GM18858 (cell line): ENCODE data around the gene ADCY5.

ENCODE experiments used
- ATAC-seq: cut with Tn5 transposase; IDR thresholded peaks from one replicate; pipeline ENCODE4 v1.9.1; 2021; ENCODE audit not compliant: unreplicated experiment

ADCY5 gene

DNA sequence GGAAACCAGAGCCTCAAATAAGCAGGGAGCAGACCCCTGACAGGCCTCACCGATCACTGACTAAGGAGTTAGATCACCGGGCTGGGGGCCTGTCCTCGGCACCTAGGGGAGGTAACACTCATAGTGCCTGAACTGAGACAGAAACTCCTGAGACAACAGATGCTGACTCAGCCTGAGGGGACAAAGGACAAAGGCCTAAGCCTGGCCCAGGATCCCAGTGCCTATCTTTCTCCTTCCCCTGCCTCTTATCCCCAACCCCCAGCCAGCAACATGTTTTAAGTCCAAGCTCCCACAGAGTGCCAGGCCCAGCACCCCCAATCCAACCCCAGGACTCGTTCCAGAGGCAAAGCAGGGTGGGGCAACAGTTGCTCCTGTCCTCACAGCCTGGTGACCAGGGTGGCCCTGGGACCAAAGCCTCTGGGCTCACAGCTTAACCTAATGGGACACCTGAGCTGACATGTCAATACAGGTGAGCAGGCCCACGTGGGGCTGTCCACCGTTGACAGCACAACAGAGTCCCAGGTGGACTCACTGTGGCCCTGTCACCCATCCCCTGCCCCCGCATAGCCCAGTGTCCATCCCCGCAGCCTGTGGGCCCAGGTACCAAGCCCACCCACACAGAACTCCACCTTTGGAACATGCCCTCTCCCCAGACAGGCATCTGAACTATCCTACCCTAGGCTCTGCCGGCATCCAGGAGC, 37.4 kb downstream of the ADCY5 start:
- no peak for ATAC-seq

DNA sequence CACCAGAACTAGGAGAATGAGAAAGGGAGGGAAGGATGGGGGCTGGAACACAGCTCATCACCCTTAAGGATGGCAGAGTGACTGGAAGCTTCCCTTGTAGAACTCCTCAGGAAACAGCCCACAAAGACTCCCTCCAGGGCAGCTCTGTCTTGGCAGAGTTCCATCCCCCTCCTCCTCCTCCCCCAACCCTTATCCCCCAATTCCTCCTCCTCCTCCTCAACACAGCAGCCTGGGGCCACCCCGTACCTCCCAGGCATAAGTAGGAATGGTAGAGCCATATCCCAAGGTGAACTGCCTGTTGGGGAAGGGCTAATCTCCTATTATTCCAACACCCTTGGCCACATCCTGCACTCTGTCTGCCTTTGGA, 38.8 kb downstream of the ADCY5 start:
- ATAC-seq, result no peak

DNA sequence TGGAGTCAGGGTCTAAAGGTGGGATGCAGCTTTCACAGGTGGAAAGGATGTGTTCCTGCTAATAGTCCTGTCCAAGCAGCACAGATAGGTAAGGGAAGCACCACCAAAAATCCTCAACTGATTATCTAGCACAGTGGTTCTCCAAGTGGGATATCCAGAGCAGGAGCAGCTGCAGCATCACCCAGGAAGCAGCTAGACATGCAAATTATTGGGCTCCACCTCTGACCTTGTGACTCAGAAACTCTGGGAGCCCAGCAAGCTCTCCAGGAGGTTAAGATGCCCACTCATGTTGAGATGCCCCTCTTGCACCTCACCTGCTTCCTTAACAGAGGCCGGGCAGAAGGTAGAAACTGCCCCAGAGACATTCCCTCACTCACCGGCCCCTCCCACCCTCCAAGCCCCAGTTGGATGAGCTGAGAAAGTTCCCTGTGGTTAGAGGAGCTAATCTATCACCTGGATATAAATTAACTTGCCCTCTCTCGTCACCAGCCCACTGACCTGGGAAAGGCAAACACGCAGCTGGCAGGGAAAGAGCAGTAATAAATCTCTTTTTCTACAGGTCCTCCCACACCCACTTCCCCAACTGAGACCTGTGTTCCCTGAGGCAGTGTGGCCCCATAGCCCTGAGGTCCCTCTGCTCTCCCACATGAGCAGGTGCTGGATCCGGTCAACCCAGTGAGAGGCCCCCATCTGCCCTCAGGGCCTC, 39.3 kb downstream of the ADCY5 start:
- ATAC-seq, result no peak

DNA sequence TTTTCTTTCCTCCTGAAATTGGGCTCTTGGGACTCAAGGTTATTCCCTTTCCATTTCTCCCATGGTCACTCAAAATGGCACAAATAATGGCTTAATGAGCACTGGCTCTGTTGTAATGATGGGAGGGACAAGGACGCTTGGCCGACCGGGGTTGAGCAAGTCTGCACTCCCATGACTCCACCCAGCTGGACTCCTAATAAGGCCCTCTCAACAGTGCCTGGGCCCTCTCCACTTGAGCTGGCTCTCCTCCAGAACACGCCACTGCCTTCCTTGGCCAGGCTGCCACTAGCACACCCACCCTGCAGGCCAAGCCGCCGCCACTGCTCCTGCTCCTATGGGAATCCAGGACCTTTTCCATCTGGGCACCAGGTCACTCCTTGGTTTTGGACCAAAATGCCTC, 42.3 kb downstream of the ADCY5 start:
- ATAC-seq, result no peak

DNA sequence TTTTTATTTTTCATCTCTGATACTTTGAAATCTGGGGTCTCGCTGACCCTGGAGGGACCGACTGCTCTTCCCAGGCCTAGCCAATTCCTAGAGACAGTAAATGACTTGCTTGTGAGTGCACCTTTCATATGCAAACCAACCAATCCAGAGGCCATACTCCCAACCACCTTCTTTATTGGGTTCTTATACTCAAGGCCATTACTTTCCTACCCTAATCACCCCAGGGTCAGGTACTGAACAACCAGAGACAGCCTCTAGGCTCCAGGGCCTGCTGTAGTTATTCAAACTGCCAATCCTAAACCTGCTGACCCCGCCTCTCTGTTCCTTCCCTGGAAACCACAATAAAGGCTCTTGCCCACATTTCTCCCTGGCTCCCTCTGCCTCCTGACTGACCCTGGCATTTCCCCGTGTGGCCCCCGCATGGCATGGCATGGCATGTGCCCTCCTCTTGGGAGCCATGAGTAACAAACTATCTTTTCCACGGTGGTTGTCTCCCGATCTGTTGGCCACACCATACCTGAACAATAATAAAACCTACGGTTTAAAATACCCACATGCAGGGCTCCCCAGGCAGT, 42.9 kb downstream of the ADCY5 start:
- ATAC-seq, result no peak

DNA sequence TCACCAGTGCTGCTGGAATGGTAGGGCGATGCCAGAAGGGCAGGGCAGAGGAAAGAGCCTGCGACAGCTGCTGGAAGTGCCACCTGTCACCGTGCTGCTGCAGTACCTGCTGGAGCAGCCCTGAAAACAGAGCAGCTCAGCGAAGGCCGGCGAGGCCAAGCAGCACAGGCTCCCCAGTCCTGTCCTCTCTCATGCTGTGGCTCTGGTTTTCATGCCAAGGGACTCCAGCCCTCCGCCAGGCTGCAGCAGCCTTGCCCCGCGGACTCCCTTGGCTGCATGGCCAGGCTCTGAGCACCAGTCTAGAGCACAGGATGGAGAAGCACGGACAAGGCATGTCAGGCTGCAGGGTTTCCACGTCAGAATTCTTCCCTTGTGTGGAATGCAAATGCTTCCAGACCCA, 43.9 kb downstream of the ADCY5 start:
- ATAC-seq, result no peak

DNA sequence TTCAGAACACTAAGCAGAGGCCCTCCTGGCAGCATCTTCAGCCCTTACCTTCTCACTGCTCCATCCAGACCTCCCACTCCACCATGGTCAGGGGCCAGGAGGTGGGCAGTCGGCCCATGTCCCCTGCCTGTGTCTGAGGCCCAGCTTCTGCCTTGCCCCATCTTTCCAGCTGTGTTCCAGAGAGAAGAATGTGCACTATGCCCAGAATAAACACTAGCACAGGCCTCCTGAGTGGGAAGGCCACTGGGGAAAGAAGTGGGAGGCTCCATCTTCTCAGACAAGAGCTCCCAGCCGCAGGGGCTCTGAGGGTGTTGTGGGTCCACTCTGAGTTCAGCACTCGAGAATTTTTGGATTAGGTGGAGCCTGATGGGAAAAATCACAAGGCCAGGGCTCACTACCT, 44.5 kb downstream of the ADCY5 start:
- ATAC-seq, result no peak

DNA sequence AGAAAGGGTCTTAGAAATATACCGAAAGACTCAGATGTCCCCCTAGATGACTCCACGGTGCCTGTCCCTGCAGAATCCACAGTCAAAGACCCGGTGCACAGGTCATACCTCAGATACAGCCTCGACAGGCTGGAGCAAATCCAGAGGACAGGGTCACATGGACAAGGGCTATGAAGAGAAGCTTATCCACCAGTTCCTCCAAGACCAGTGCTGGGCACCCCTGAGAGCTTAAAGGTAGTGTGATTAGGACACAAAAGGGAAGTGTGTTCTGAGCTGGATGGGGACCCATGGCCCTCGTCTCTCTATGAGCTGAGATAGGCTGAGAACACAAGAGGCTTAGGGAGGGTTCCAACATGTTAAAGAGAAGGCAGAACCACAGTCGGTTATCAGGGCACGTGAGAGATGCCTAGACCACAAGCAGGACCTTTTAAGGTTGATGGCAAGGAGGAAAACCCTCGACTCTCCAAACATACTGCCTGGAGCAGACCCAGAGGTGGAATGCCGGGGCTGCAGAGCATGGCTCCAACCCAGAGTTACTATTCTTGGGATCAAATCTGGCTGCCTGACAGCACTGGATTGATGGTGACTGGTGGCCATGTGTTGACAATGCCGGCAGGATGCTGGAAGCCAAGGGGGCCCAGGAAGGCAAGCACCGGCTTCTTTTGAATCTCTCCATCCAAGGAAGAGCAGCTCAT, 46.9 kb downstream of the ADCY5 start:
- no peak for ATAC-seq

DNA sequence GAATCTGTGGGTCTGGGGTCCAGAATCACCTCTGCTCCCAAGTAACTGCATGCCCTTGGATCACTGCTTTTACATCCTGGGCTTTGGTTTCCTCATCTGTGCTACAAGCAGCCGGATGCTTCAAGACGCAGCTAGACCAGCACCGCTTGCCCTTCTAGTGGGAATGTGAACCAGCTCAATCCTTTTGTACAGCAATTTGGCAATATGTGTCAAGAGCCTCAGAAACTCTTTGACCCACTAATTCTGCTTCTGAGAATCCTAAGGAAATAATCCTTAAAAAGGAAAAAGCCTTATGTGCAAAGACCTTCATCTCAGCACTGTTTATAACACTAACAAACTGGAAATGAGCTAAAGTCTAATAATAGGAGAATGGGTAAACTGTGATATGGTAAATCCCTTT, 48.7 kb downstream of the ADCY5 start:
- no peak for ATAC-seq

DNA sequence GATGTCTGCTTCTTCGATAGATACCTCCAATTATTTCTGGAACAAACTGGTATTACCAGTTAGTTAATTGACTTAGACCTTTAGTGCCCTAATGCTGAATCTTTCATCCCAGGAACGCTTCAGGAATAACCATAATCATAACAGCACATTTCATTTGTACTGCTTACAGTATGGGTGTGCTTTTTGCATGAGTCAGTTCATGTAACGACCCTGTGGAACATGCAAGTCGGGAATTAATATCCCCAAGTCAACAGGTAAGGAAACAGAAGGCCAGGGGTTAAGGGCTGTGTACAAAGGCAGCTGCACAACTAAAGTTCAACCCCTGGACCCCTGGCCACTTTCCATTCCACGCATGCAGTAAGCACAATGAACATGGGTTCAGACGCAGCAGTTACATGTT, 49.2 kb downstream of the ADCY5 start:
- ATAC-seq, result no peak

DNA sequence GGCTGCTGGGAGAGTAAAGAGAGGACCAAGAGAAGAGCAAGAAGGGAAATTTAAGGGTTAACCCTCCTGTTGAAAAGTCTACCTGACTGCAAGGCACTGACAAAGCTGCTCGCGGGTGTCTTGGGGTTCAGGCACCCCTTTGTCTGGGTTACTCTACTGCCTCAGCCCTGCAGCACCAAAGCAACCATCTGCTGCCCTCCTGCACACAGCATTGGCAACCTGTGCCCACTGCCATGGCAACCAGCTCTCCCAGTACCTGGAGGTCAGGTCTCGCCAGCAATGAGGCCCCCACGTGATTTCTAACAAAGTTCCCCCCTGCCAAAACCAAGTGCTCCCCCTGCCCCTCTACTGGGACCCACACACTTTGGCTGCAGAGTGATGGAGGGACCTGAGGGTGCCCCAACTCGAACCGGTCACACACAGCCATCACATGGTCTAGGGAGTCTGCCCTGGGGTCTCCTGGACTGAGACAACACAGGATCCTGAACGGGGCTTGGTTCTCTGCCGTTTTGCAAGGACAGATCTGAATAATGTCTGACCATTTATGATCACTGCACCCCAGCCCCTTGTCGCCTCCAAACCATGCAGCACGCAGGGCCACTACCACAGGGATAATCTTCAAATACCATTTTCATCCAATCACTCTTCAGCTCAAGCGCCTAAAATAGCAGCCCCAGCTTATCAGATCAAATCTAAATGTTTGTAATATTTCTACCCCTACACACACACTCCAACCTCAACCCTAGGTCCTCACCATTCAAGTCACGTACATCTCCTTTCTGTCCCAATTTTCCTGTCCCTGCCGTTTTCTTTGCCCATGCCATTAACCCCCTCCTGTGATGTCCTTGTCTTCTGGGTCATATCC, 50.7 kb downstream of the ADCY5 start:
- no peak for ATAC-seq

DNA sequence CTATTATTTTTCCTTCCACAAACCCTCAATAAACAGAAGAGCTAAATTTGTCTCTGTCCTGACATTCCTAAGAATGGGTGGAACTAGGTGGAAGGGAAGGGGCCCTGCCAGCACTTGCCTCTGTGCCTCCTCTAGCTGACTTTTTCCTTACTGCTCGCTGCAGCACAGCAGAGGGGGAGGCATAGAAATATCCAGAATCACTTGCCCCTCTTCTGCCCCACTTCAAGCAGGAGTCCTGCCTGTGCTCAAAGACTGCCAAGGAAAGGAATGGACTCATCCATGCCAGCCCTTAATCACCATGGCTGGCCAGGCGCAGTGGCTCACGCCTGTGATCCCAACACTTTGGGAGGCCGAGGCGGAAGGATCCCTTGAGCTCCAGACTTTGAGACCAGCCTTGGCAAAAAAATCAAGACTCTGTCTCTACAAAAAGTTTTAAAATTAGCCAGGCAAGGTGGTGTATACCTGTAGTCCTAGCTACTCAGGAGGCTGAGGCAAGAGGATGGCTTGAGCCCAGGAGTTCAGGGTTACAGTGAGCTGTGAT, 51.8 kb downstream of the ADCY5 start:
- no peak for ATAC-seq

DNA sequence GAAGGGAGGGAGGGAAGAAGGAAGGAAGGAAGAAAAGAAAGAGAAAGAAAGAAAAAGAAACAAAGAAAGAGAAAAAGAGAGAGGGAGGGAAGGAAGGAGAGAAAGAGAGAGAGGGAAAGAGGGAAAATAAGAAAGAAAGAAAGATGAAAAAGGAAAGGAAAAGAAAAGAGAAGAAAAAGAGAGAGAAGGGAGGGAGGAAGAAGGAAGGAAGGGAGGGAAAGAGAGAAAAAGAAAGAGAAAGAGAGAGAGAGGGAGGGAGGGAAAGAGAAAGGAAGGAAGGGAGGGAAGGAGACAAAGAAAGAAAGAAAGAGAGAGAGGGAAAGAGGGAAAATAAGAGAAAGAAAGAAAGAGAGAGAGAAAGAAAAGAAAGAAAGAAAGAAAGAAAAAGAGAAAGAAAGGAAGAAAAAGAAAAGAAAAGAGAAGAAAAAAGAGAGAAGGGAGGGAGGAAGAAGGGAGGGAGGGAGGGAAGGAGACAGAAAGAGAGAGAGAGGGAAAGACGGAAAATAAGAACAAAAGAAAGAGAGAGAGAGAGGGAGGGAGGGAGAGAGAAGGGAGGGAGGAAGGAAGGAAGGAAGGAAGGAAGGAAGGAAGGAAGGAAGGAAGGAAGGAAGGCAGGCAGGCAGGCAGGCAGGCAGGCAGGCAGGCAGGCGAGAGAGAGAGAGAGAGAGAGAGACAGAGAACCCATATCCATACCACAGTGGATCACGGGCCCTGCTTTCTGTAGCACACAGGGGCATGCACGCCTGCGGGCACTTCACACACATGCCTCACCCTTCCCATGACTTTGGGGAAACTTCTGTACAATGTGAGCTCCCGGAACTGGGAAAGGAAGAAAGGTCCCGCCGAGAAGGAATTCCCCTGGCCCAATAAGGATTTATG, 52.5 kb downstream of the ADCY5 start:
- ATAC-seq, result no peak

DNA sequence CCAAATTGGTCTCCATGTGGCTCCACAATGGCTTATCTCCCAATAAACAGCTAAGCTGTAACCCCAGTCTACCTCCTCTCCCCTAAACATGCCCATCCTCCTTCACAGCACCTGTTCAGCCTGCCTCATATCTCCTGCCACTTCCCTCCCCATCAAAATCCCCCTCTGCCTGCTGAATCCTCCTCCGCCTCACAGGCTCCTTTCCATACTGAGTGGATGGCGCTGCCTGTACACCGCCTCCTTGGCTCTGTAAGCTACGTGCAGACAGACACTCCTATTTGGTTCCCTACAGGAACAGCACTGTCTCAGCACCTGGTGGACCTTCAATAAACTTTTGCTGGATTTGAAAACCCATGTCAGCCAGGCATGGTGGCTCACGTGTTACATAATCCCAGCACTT, 53.7 kb downstream of the ADCY5 start:
- ATAC-seq, result no peak

DNA sequence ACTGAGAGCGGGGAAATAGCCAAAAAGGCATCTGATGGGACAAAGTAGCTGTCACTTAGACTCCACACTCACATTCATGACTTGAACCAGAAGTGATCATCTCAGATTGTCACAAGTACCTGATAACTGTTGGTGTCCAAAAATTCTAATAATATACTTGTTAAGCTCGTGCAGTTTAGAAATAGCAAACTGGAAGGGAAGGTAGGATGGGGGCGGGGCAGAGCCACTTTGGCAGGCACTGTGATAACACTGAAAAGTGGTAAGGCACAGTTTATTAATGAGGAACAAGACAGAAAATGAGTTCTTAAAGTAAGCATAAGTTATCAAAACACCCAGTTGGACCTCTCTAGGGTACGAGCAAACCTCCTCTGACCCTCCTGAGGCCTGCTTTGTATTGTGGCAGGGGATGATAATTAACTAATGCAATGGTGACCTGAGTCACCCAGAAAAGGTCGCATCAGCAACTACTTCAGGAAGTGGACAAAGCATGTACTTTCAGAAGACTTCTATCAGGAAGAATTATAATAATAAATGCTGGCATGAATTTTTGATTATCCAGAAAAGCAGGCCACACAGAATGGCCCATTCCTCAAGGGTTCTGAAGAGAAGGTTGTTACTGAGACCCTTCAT, 54.4 kb downstream of the ADCY5 start:
- ATAC-seq, result no peak

DNA sequence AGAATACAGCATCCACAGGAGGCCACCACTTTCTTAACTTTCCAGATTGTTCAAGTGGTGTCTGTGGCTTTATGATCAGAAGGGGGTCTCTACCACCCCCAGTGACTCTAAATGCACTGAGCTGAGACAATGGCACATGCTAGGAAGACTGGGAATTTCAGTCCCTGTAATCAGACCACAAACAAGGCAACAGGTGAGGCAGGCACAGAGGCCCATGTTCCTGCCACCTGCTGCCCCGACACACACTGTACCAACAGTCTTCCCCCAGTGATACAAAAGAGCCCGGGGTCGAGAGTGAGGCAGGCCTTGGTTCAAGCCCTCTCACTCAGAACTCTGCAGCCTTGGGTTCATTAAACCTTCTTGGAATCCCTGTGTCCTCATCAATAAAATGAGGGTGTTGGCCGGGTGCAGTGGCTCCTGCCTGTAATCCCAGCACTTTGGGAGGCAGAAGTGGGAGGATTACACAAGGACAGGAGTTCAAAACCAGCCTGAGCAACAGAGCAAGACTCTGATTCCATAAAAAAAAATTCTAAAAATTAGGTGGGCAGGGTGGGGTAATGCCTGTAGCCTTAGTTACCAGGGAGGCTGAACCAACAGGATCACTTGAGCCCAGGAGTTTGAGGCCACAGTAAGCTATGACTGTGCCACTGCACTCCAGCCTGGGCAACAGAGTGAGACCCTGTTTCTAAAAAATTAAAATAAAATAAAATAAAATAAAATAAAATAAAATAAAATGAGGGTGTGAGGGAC, 55.8 kb downstream of the ADCY5 start:
- ATAC-seq, result no peak

DNA sequence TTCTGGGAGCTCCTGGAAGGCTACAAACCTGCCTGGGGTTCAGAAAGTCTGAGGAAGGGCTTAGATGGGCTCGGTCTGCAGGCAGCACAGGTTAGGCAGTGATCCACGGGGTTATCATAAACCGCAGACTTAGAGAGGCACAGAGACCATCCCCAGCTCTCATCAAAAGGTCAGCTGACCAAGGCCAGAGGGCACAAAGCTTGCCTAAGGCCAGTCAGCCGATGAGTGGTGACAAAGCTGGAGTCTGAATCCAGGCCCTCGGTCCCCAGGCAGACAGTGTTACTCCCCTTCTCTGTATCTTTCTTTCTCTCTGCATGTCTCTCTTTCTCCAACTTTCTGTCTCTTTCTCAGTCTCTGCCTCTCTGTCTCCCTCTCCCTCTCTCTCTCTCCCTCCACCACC, 56.5 kb downstream of the ADCY5 start:
- no peak for ATAC-seq

DNA sequence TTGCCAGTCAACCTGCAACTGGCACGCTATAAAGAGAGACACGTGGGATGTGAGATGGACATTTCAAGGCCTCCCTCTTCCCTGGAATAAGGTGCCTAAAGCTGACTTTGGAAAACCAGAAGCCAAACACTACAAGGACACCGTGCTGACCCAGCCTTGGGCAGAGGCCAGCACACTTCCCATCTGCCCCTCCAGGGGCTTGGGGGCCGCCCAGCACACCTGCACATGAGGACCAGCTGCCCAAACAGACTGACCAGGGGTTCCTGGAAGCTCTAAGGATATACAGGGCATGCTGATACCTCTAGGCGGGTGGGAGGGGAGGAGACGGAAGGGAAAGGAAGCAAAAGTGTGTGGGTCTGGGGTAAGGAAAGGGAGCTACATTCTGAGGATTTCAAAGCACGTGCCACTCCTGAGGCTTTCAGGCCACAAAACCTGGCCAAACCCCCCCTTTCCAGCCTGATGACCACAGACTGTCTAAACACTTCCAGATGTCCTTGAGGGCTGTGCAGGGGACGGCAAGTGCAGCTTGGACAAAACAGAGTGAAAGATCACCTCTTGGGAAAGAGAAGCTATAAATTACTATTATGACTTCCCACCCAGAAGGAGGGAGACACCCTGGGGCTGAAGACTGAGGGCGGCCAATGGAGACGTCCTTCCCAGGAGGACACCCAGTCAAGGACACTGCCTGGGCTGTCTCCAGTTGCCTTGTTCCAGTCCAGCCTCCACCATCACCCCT, 57.9 kb downstream of the ADCY5 start:
- ATAC-seq, result no peak
